Measurements from ENCODE around the gene ZNF462.
"Not testable (repeated sequence)": the region's sequence is repeated elsewhere in the genome, so short reads cannot be mapped to it uniquely, and the experiment has no call there.

Gene ZNF462

DNA sequence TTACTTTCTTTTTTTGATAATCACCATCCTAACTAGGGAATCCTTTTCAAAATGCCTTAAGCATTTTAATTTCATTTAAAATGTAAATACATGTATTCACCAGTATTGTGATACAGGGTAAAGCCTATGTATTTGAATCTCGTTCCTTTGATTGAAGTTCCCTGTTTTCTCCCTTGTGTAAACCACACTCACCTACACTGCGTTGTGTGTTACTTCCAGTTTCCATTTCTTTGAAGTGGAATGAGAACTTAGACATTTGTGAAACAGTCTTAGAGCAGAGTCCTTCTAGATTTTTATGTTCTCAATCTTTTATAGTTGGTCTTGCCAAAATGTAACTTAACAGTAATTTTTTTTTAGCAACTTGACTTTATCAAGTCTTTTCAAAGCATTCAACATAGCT is 101.4 kb downstream of the ZNF462 start:
- Mint-ChIP-seq H3K27me3 (ENCODE audit: low read depth) (peaks cover 12% of the 10 kb centered on the region), H3K9me3 (no peaks in the 10 kb centered on the region), H3K4me3 (no peak overlapping the region), H3K4me1 (ENCODE audit: low read depth) (peaks cover 16% of the 10 kb centered on the region), H3K27ac (no peak overlapping the region), H3K36me3 (ENCODE audit: low read depth) (no peaks in the 10 kb centered on the region)

DNA sequence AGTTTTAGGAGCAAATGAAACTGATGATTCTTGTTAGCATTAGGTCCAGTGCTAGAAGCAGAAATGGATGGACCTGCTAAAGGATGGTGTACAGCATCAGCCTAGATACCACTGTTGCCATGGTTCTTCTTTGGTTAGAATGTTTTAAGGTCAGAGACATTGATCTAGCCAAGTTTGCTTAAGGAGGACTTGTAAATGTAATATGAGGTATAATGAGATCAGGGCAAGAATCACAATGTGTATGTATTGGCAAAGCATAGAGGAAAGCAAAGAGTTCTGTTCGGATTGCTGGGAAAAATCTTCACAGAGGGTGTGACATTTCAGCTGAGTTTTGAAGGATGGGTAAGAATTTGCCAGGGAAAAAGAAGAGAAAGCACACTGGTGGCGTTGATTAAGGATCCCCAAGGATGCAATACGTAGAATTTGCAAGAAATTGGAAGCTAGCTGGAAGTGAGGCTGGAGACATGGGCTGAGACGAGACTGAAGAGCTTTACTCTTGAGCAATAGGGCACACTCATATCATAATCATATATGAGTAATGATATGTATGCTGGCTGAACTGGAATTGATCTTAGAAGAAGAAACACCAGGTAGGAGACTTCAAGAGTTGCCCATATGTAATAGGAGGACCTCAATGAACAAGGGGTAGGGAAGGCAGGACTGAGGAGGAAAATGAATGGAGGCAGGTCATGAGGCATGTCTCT is 102.0 kb downstream of the ZNF462 start:
- no peak overlapping the region for H3K27ac Mint-ChIP-seq
- no peaks in the 10 kb centered on the region for H3K36me3 Mint-ChIP-seq (ENCODE audit: low read depth)
- peaks cover 12% of the 10 kb centered on the region for H3K27me3 Mint-ChIP-seq (ENCODE audit: low read depth)
- no peak overlapping the region for H3K4me3 Mint-ChIP-seq
- H3K9me3 Mint-ChIP-seq, result no peaks in the 10 kb centered on the region
- peaks cover 16% of the 10 kb centered on the region for H3K4me1 Mint-ChIP-seq (ENCODE audit: low read depth)

- H3K4me1 Mint-ChIP-seq (ENCODE audit: low read depth), result peaks cover 15% of the 10 kb centered on the region
- H3K36me3 Mint-ChIP-seq (ENCODE audit: low read depth), result no peaks in the 10 kb centered on the region
- H3K27me3 Mint-ChIP-seq (ENCODE audit: low read depth), result peaks cover 12% of the 10 kb centered on the region
- H3K4me3 Mint-ChIP-seq, result no peak overlapping the region
- H3K27ac Mint-ChIP-seq, result no peak overlapping the region
- no peaks in the 10 kb centered on the region for H3K9me3 Mint-ChIP-seq
Observed at GRCh38 chr9:106966481-106966880, 103.5 kb downstream of the ZNF462 start.

GRCh38 chr9:106969696-106970095 is 106.7 kb downstream of the ZNF462 start:
- Mint-ChIP-seq H3K4me3 (no peak overlapping the region), H3K9me3 (no peaks in the 10 kb centered on the region), H3K27ac (no peak overlapping the region), H3K4me1 (ENCODE audit: low read depth) (peaks cover 7% of the 10 kb centered on the region), H3K36me3 (ENCODE audit: low read depth) (no peaks in the 10 kb centered on the region), H3K27me3 (ENCODE audit: low read depth) (peaks cover 12% of the 10 kb centered on the region)

DNA sequence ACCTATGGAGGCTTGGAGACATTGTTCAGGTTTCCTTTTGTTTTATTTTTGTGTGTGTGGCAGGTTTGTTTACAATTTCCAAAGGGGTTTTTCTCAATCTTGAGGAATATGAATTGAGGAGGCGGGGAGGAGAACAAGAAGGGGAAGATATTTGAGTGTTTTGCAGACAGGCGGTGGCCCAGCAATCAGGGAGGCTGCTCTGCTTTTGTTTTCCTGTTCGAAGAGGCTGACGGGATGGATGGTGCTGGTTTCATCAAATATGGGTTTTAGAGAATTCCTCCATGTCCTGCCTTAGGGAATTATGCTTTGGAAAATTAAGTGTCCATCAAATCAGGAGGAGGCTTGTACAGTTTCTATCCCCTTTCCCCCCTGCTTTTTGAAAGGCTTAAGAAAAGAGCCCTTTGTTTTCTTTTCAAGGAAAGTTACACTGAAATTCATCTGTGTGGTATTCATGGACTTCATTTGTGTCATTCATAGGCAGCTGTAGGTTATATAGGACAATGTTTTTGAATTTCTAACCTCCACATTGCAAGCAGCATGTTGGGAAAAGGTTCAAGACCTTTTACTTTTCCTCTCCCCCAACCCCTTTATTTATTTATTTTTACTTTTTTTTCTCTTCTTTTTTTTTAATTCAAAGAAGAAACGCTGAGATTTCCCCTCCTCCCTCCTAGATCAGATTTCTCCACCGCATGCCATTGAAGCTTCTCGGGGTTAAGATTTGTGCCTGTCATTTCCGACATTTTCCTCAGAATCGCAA is 107.4 kb downstream of the ZNF462 start:
- H3K4me3 Mint-ChIP-seq, result no peak overlapping the region
- no peak overlapping the region for H3K27ac Mint-ChIP-seq
- no peaks in the 10 kb centered on the region for H3K36me3 Mint-ChIP-seq (ENCODE audit: low read depth)
- H3K4me1 Mint-ChIP-seq (ENCODE audit: low read depth), result no peaks in the 10 kb centered on the region
- no peaks in the 10 kb centered on the region for H3K9me3 Mint-ChIP-seq
- H3K27me3 Mint-ChIP-seq (ENCODE audit: low read depth), result peaks cover 5% of the 10 kb centered on the region

DNA sequence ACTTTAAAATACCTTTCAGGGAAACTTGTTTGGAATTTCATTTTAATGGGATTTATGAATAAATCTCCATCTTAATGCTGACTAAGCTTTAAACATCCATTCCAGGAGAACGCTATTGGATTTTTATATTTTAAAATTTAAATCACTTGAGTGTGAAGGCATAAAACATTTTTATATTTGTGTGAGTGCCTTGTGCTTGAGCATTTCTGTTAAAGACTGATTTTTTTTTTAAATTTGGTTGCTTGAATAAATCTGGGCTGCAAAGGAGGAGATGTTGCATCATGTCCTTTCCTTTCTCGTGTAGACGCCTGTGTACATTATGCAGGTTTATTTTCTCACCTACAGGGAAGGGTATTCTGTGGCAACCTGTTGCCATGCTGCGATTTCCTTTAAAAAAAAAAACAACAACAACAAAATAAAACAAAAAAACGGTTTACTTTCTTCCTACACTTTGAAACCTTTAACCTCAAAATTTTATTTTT is 108.1 kb downstream of the ZNF462 start:
- no peaks in the 10 kb centered on the region for H3K36me3 Mint-ChIP-seq (ENCODE audit: low read depth)
- peaks cover 5% of the 10 kb centered on the region for H3K27me3 Mint-ChIP-seq (ENCODE audit: low read depth)
- no peaks in the 10 kb centered on the region for H3K4me1 Mint-ChIP-seq (ENCODE audit: low read depth)
- no peak overlapping the region for H3K27ac Mint-ChIP-seq
- H3K9me3 Mint-ChIP-seq, result no peaks in the 10 kb centered on the region
- no peak overlapping the region for H3K4me3 Mint-ChIP-seq

GRCh38 chr9:106972082-106972481 is 109.1 kb downstream of the ZNF462 start:
- H3K4me1 Mint-ChIP-seq (ENCODE audit: low read depth), result no peaks in the 10 kb centered on the region
- no peaks in the 10 kb centered on the region for H3K36me3 Mint-ChIP-seq (ENCODE audit: low read depth)
- no peaks in the 10 kb centered on the region for H3K9me3 Mint-ChIP-seq
- H3K27ac Mint-ChIP-seq, result no peak overlapping the region
- H3K27me3 Mint-ChIP-seq (ENCODE audit: low read depth), result no peaks in the 10 kb centered on the region
- H3K4me3 Mint-ChIP-seq, result no peak overlapping the region

- Mint-ChIP-seq H3K4me1 (ENCODE audit: low read depth) (no peaks in the 10 kb centered on the region), H3K9me3 (no peaks in the 10 kb centered on the region), H3K36me3 (ENCODE audit: low read depth) (no peaks in the 10 kb centered on the region), H3K4me3 (no peak overlapping the region), H3K27ac (no peak overlapping the region), H3K27me3 (ENCODE audit: low read depth) (no peaks in the 10 kb centered on the region)
Observed at GRCh38 chr9:106974341-106974740, 111.4 kb downstream of the ZNF462 start.

DNA sequence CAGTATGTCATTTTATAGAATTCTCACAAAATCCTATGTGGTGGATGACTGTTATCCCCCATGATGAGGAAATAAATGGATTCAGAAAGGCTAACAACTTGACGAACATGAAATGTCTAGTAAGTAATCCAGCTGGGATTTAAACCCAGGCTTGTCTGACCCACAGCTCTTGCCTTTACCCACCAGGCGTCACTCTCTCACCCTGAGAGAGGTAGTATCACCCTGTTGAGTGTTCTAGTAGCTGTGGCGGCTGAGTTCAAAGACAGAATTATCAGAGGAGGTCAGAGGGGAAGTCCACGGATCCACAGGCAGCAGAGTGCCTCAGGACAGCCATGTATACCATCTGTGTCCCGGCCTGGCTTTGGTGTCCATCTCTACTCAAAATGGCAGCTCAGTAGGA is 113.8 kb downstream of the ZNF462 start:
- Mint-ChIP-seq H3K4me3 (no peak overlapping the region), H3K36me3 (ENCODE audit: low read depth) (no peaks in the 10 kb centered on the region), H3K27ac (no peak overlapping the region), H3K9me3 (no peaks in the 10 kb centered on the region), H3K4me1 (ENCODE audit: low read depth) (no peaks in the 10 kb centered on the region), H3K27me3 (ENCODE audit: low read depth) (no peaks in the 10 kb centered on the region)

DNA sequence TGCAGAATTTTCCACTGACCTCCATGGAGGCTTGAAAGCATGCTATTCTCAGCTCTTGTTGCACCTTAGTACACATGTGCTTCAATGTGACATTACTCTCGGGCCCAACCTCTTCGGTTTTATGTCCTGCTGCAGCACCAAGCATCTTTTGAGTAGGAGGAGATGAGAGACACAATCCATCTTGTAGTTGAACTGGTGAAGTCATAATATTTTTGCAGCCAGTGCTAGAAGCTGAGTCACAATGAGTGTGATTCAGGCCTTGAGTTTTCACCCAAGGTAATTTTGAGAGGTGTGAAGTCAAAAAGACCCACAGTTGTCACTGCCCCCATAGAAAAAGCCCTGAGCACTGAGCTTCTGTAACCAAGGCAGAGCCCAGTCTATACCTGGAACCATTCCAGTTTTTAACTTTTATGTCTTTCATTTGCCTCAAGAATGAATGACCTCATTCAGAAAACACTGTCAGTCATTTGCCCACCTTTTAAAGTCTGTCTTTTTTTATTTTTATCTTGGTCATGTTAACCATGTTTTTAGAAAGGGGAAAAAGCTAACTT is 117.7 kb downstream of the ZNF462 start:
- Mint-ChIP-seq H3K4me3 (no peak overlapping the region), H3K36me3 (ENCODE audit: low read depth) (no peaks in the 10 kb centered on the region), H3K4me1 (ENCODE audit: low read depth) (no peaks in the 10 kb centered on the region), H3K9me3 (no peaks in the 10 kb centered on the region), H3K27ac (no peak overlapping the region), H3K27me3 (ENCODE audit: low read depth) (no peaks in the 10 kb centered on the region)

DNA sequence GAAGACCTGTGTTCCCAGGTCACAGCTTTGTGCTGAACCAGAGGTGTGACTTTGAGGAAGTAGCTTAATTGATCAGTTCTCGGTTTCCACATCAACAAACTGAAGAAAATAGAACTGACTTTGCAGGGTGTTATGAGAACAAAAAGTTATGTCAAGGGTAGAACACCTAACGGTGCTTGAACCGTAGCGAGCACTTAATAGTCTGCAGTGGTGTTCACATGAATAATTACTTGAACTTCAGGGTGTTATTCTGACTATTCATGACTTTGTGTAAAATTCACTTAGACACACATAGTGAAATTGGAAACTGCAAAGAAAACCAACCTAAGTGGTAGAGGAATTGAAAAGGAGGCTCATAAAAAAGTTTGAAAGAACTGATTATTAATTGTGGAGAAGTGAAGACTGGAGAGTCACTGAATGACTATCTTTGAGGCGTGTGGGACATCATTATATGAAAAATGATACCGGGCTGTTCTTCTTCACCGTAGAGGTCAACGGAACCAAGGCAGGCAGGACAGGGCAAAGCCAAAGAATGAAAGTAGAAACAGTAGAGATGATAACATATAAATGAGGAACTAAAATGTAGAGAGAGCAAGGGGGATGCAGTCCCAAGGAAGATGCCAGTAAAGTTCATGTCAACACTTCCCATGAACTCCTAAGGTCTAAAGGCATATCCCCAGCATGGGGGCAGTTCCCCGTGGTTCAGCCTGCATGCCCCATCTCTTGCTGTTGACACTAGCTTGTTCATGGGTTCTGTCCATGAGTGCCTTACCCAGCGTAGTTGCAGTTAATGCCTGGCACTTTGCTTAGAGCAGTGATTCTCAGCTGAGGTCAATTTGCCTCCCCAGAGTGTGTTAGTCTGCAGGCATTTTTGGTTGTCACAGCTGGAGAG is 118.7 kb downstream of the ZNF462 start:
- no peaks in the 10 kb centered on the region for H3K9me3 Mint-ChIP-seq
- no peak overlapping the region for H3K4me3 Mint-ChIP-seq
- H3K27me3 Mint-ChIP-seq (ENCODE audit: low read depth), result no peaks in the 10 kb centered on the region
- no peaks in the 10 kb centered on the region for H3K36me3 Mint-ChIP-seq (ENCODE audit: low read depth)
- H3K4me1 Mint-ChIP-seq (ENCODE audit: low read depth), result no peaks in the 10 kb centered on the region
- no peak overlapping the region for H3K27ac Mint-ChIP-seq

DNA sequence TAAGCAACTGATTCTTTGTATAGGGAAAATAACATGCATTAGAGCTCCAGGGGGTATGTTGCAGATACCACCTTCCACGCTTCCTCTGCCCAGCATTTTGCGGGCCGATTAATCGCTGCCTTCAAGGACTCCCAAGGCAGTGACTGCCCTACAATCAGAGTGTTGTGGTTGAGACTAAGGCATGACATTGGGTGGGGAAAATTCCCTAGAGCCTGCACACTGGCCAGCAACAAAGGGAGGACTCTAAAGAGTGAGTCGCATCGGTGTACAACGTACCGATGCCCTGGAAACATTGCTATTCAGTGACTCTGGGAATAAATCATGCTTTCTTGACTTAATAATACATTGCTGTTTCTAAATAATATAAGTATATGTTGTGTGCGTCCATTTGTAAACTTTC is 119.7 kb downstream of the ZNF462 start:
- no peak overlapping the region for H3K4me3 Mint-ChIP-seq
- no peak overlapping the region for H3K27ac Mint-ChIP-seq
- no peaks in the 10 kb centered on the region for H3K36me3 Mint-ChIP-seq (ENCODE audit: low read depth)
- no peaks in the 10 kb centered on the region for H3K4me1 Mint-ChIP-seq (ENCODE audit: low read depth)
- no peaks in the 10 kb centered on the region for H3K27me3 Mint-ChIP-seq (ENCODE audit: low read depth)
- no peaks in the 10 kb centered on the region for H3K9me3 Mint-ChIP-seq

DNA sequence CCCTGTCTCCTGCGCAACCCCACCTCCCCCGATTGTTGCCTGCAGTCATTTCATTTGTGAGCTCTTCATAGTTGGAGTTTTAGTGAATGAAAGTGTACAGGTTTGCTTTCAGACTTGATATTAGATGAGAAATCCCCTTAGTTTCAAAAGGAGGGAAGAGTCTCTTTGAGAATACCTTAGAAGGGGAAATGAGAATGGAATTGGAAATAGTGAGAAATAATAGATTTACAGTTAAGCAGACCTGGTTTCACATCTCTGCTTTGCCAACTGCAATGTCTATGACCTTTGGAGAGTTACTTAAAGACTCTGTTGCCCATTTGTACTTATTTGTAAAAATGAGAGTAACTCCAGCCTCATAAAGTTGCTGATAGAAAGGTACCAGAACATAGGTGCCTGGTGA is 120.4 kb downstream of the ZNF462 start:
- no peak overlapping the region for H3K27ac Mint-ChIP-seq
- no peaks in the 10 kb centered on the region for H3K36me3 Mint-ChIP-seq (ENCODE audit: low read depth)

DNA sequence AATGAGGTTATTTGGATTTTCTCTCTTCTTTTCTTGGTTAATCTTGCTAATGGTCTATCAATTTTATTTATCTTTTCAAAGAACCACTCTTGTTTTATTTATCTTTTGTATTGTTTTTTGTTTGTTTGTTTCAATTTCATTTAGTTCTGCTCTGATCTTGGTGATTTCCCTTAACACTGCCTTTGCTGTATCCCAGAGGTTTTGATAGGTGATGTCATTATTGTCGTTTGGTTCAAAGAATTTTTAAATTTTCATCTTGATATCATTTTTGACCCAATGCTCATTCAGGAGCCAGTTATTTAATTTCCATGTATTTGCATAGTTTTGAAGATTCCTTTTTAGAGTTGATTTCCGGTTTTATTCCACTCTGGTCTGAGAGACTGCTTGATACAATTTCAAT is 126.9 kb downstream of the ZNF462 start:
- peaks cover 10% of the 10 kb centered on the region for H3K9me3 Mint-ChIP-seq
- H3K36me3 Mint-ChIP-seq (ENCODE audit: low read depth); H3K4me3 Mint-ChIP-seq; H3K4me1 Mint-ChIP-seq (ENCODE audit: low read depth); H3K27me3 Mint-ChIP-seq (ENCODE audit: low read depth); H3K27ac Mint-ChIP-seq: not testable (repeated sequence)

More for the DNA sequence above, 120.4 kb downstream of the ZNF462 start:
- Mint-ChIP-seq H3K4me1 (ENCODE audit: low read depth) (no peaks in the 10 kb centered on the region), H3K9me3 (no peaks in the 10 kb centered on the region), H3K4me3 (no peak overlapping the region), H3K27me3 (ENCODE audit: low read depth) (no peaks in the 10 kb centered on the region)
